B cell (primary cell): ENCODE data around the gene MGAT5.

Experiments
- EZH2 ChIP-seq: IDR thresholded peaks from 2 replicates; pipeline ENCODE4 v1.6.1; 2012; ENCODE audit warnings: borderline replicate concordance, low read depth, mild to moderate bottlenecking, moderate library complexity, low read length; ENCODE audit not compliant: insufficient read depth, poor library complexity, severe bottlenecking
- TF ChIP-seq, protein P1 (sequence below): fragments of 200-600 bp; IDR thresholded peaks from one replicate; pipeline ENCODE4 v1.8.0; 2022; ENCODE audit warnings: antibody characterized with exemption, mild to moderate bottlenecking

GRCh38 chr2:134296301-134296700 is 42.4 kb downstream of the MGAT5 start:
- TF ChIP-seq, protein P1, sequence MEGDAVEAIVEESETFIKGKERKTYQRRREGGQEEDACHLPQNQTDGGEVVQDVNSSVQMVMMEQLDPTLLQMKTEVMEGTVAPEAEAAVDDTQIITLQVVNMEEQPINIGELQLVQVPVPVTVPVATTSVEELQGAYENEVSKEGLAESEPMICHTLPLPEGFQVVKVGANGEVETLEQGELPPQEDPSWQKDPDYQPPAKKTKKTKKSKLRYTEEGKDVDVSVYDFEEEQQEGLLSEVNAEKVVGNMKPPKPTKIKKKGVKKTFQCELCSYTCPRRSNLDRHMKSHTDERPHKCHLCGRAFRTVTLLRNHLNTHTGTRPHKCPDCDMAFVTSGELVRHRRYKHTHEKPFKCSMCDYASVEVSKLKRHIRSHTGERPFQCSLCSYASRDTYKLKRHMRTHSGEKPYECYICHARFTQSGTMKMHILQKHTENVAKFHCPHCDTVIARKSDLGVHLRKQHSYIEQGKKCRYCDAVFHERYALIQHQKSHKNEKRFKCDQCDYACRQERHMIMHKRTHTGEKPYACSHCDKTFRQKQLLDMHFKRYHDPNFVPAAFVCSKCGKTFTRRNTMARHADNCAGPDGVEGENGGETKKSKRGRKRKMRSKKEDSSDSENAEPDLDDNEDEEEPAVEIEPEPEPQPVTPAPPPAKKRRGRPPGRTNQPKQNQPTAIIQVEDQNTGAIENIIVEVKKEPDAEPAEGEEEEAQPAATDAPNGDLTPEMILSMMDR: no peak
- no peak for TF ChIP-seq EZH2
